Loucy (cell line): Measurements from ENCODE around the gene PACSIN1.

Experiments used
- CTCF ChIP-seq: fragments of 200-600 bp; sonication (generic); conservative IDR thresholded peaks from 2 replicates; pipeline ENCODE4 v1.5.1; 2014; ENCODE audit warnings: mild to moderate bottlenecking, antibody characterized with exemption, low read length
- EZH2phosphoT487 ChIP-seq: fragments of 200-600 bp; IDR thresholded peaks from 2 replicates; pipeline ENCODE4 v1.6.1; 2018; ENCODE audit warnings: antibody characterized with exemption, mild to moderate bottlenecking, moderate library complexity, borderline replicate concordance

GRCh38 chr6:34493344-34493743, 27.5 kb downstream of the PACSIN1 start:
- TF ChIP-seq CTCF (no peak), EZH2phosphoT487 (no peak)
